GM12875 (cell line): ENCODE measurements around the gene MAP6.

ENCODE experiments used
- H3K4me3 ChIP-seq: one replicate; pipeline ENCODE4 v1.5.1; 2011; ENCODE audit warnings: low read depth, low read length, control low read depth
- TF ChIP-seq, protein P1 (sequence below): IDR thresholded peaks from 2 replicates; pipeline ENCODE4 v1.5.1; 2011; ENCODE audit warnings: low read depth, mild to moderate bottlenecking, control low read depth, inconsistent platforms, low read length, moderate library complexity, borderline replicate concordance; ENCODE audit not compliant: insufficient read depth

MAP6 gene

DNA sequence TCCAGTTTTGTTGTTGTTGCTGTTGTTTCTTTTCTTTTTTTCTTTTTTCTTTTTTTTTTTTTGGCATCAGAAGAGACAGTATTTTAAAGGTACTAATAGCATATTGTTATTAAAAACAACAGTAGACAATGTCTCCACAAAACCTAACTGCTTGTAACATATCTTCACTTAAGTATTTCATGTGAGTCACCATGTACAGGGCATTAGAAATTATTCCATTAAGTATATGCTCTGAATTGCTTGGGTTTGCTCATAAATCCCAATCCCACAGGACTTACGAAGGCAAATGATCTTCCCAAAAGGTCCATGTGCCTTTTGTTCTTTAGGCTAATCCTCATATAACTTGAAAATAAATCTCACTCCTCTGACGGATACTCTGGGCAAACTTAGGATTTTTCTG, 35.9 kb downstream of the MAP6 start:
- TF ChIP-seq, protein P1, sequence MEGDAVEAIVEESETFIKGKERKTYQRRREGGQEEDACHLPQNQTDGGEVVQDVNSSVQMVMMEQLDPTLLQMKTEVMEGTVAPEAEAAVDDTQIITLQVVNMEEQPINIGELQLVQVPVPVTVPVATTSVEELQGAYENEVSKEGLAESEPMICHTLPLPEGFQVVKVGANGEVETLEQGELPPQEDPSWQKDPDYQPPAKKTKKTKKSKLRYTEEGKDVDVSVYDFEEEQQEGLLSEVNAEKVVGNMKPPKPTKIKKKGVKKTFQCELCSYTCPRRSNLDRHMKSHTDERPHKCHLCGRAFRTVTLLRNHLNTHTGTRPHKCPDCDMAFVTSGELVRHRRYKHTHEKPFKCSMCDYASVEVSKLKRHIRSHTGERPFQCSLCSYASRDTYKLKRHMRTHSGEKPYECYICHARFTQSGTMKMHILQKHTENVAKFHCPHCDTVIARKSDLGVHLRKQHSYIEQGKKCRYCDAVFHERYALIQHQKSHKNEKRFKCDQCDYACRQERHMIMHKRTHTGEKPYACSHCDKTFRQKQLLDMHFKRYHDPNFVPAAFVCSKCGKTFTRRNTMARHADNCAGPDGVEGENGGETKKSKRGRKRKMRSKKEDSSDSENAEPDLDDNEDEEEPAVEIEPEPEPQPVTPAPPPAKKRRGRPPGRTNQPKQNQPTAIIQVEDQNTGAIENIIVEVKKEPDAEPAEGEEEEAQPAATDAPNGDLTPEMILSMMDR: no peak
- H3K4me3 ChIP-seq: no peak overlapping the region

DNA sequence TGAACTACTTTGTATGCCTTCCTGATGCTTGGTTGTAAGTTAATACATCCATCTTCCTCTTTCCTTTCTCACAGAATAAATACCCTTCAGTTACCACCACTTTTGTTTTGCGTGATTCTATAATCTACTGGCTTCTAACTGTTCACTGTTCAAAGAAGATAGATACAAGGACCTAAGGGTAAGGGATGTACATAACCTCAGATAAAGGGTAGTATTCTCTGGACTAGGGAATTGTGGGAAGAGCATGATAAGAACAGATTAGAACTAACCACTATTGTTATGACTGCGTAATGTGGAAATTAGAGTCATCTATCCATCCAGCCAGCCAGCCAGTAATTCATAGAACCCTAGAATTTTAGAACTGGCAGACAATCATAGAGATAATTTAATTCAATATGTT, 36.4 kb downstream of the MAP6 start:
- TF ChIP-seq, protein P1: no peak
- no peak overlapping the region for H3K4me3 ChIP-seq

DNA sequence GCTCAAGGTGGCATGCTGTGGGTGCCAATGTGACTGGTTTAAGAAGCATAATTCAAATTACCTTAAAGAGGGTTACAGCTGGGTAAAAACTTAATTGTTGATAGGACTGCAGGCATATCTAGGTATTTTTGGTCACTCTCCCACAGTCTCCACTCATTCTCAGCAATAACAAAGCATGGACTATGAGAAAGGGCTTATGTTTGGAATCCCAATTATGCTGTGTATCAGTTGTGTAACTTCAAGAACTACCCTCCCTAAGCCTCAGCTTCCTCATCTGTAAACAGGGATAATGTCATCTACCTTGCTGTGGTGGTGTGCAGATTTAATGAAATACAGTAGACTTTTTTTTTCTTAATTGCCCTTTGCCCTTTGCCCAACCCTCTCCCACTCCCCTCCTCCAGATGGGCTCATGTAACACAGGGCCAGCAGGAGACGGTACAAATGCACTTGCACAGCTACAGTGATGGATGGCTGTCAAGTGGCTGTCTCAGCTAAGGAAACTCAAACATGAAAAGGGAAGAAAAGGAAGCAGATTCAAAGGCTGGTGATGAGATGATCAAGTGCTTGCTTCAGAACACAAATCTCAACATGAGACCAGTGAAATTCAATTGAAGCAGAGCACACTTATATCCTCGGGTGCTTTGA, 37.6 kb downstream of the MAP6 start:
- TF ChIP-seq, protein P1: no peak
- no peak overlapping the region for H3K4me3 ChIP-seq

DNA sequence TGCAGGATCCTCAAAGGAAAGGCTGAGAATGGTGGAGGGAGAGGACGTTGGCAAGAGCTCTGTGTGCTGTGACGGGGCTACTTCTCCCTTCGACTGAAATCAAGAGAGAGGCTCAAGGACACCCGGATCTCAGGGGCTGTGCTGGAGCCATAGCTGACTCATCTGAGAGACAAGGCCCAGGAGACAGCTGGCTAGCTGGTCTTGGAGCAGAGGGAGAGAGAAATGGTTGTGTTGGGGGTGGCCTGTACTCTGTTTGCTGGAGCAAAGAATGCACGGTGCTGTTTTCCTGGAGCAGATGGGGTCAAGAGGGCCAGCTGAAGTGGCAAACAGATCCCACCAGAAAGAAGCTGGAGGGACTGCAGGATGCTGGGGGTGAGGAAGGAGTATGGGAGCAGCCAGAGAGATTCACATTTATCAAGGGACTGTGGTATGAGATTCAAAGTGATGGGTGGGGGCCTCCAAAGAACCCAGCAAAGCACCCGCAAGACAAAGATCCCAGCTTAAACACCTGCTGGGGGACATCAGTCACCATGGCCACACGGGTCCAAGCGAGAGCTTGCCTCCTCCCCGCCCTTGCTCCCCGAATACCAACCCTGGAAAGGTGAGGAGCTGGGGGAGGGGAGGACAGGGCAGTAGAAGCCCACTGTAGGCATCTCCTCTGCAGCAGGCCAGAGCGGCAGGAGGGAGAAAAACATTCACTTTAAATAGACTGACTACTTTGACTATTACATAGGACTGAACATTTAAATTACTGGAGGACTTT, 40.8 kb downstream of the MAP6 start:
- no peak overlapping the region for H3K4me3 ChIP-seq
- TF ChIP-seq, protein P1: no peak

DNA sequence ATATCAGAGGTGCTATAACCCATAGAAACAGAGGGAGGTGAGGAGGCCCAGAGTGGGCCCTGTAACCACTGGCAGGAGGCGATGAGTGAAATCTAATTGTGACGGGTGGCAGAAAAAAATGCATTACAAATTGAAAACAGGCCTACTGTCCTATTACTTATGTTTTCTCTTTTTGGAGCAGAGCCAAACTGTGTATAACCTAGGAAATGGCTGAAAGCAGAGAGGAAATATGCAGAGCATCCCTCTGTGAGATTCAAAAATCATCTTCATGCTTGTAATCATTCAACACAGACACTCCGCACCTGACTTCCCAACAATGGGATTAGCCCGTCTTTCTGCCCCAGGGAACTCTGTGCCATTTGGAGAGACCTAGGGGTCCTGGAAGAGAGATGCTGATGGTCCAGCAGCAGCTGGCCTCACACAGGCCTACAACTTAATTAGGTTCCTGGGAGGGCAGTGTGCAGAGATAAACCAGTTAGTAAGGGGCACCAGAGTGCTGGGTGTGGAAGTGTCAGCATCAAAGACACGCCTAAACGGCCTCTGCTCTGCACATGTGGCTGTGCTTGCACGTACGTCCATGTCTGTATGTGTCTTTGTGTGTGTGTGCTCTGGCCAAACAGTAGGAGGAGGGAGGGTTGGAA, 41.8 kb downstream of the MAP6 start:
- H3K4me3 ChIP-seq: no peak overlapping the region
- TF ChIP-seq, protein P1: no peak

DNA sequence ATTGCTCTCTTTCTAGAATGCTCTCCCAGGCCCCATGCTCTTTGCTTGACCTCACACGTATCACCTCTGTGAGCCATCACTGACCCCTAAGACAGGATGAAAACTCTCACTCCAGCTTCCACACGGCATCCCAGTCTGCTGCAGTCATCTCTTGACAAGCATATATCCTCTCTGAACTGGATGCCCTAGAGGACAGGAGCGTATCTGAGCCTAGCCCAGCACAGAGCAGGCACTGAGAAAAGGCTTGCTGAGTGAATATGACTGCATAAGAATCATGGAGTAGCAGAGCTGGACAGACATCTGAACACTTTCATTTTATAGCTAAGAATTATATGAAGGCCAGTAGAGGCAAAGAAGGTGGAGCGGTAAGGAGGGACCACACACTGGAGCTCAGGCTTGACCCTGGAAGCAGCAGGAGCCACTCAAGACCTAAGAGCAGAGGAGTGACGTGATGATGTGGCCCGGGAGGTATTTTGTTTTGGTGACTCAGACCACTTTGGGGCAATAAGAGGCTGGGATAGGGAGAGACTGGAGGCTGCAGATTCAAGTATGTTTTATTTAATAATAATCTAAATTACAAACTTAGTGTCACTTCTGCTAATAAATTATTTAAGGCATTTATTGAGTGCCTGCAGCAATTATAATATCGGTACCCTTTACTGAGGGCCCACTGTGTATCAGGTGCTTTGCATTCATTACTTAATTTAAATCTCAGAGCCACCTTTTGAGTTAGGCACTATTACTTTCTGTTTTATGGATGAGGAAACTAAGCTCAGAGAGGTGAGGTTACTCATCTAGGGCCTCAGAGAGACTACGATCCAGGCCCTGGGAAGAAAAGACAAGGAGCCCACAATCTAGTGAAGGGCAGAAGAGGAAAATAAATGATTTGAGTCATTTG, 42.6 kb downstream of the MAP6 start:
- H3K4me3 ChIP-seq: no peak overlapping the region
- TF ChIP-seq, protein P1: no peak
